Measurements from ENCODE around the gene LRRC10B.

The LRRC10B gene

GRCh38 chr11:61486779-61487178 is 21.8 kb upstream of the LRRC10B start:
- Histone ChIP-seq H3K9ac (ENCODE audit: low read length) (no peak overlapping the region), H3K9me3 (ENCODE audit: control insufficient read depth, insufficient read depth, low read depth, low read length) (no peaks in the 10 kb centered on the region), H3K27me3 (ENCODE audit: control insufficient read depth, insufficient read depth, low read length) (no peaks in the 10 kb centered on the region), H3K27ac (ENCODE audit: low read depth, low read length) (no peak overlapping the region), H3K4me3 (ENCODE audit: low read depth, low read length) (no peak overlapping the region), H3K4me1 (ENCODE audit: control insufficient read depth, insufficient read depth, low read length) (peaks cover 39% of the 10 kb centered on the region), H3K36me3 (ENCODE audit: control insufficient read depth, insufficient read depth, low read length) (no peaks in the 10 kb centered on the region)

- Histone ChIP-seq H3K27me3 (ENCODE audit: control insufficient read depth, insufficient read depth, low read length) (no peaks in the 10 kb centered on the region), H3K36me3 (ENCODE audit: control insufficient read depth, insufficient read depth, low read length) (no peaks in the 10 kb centered on the region), H3K4me3 (ENCODE audit: low read depth, low read length) (no peak overlapping the region), H3K9ac (ENCODE audit: low read length) (no peak overlapping the region), H3K27ac (ENCODE audit: low read depth, low read length) (no peak overlapping the region), H3K9me3 (ENCODE audit: control insufficient read depth, insufficient read depth, low read depth, low read length) (no peaks in the 10 kb centered on the region), H3K4me1 (ENCODE audit: control insufficient read depth, insufficient read depth, low read length) (peaks cover 32% of the 10 kb centered on the region)
Measured at GRCh38 chr11:61487342-61488025, 21.1 kb upstream of the LRRC10B start.

- Histone ChIP-seq H3K27ac (ENCODE audit: low read depth, low read length) (no peak overlapping the region), H3K36me3 (ENCODE audit: control insufficient read depth, insufficient read depth, low read length) (no peaks in the 10 kb centered on the region), H3K4me1 (ENCODE audit: control insufficient read depth, insufficient read depth, low read length) (peaks cover 32% of the 10 kb centered on the region), H3K9me3 (ENCODE audit: control insufficient read depth, insufficient read depth, low read depth, low read length) (no peaks in the 10 kb centered on the region), H3K4me3 (ENCODE audit: low read depth, low read length) (peak overlapping the region; percentile 37), H3K27me3 (ENCODE audit: control insufficient read depth, insufficient read depth, low read length) (no peaks in the 10 kb centered on the region), H3K9ac (ENCODE audit: low read length) (peak overlapping the region; percentile 27)
Measured at GRCh38 chr11:61488651-61489291, 19.8 kb upstream of the LRRC10B start.

- H3K27me3 ChIP-seq (ENCODE audit: control insufficient read depth, insufficient read depth, low read length): no peaks in the 10 kb centered on the region
- H3K9me3 ChIP-seq (ENCODE audit: control insufficient read depth, insufficient read depth, low read depth, low read length): no peaks in the 10 kb centered on the region
- peaks cover 28% of the 10 kb centered on the region for H3K4me1 ChIP-seq (ENCODE audit: control insufficient read depth, insufficient read depth, low read length)
- H3K4me3 ChIP-seq (ENCODE audit: low read depth, low read length): no peak overlapping the region
- no peaks in the 10 kb centered on the region for H3K36me3 ChIP-seq (ENCODE audit: control insufficient read depth, insufficient read depth, low read length)
- no peak overlapping the region for H3K27ac ChIP-seq (ENCODE audit: low read depth, low read length)
- H3K9ac ChIP-seq (ENCODE audit: low read length): no peak overlapping the region
Measured at GRCh38 chr11:61489833-61490721, 18.5 kb upstream of the LRRC10B start.

GRCh38 chr11:61491736-61492395 is 16.7 kb upstream of the LRRC10B start:
- Histone ChIP-seq H3K27me3 (ENCODE audit: control insufficient read depth, insufficient read depth, low read length) (no peaks in the 10 kb centered on the region), H3K4me3 (ENCODE audit: low read depth, low read length) (no peak overlapping the region), H3K9ac (ENCODE audit: low read length) (no peak overlapping the region), H3K27ac (ENCODE audit: low read depth, low read length) (no peak overlapping the region), H3K9me3 (ENCODE audit: control insufficient read depth, insufficient read depth, low read depth, low read length) (no peaks in the 10 kb centered on the region), H3K36me3 (ENCODE audit: control insufficient read depth, insufficient read depth, low read length) (no peaks in the 10 kb centered on the region), H3K4me1 (ENCODE audit: control insufficient read depth, insufficient read depth, low read length) (peaks cover 22% of the 10 kb centered on the region)

GRCh38 chr11:61494381-61494961 is 14.1 kb upstream of the LRRC10B start:
- H3K9me3 ChIP-seq (ENCODE audit: control insufficient read depth, insufficient read depth, low read depth, low read length): no peaks in the 10 kb centered on the region
- H3K4me1 ChIP-seq (ENCODE audit: control insufficient read depth, insufficient read depth, low read length): peaks cover 16% of the 10 kb centered on the region
- H3K27ac ChIP-seq (ENCODE audit: low read depth, low read length): no peak overlapping the region
- H3K9ac ChIP-seq (ENCODE audit: low read length): no peak overlapping the region
- H3K27me3 ChIP-seq (ENCODE audit: control insufficient read depth, insufficient read depth, low read length): no peaks in the 10 kb centered on the region
- H3K4me3 ChIP-seq (ENCODE audit: low read depth, low read length): no peak overlapping the region
- H3K36me3 ChIP-seq (ENCODE audit: control insufficient read depth, insufficient read depth, low read length): no peaks in the 10 kb centered on the region

- Histone ChIP-seq H3K9ac (ENCODE audit: low read length) (no peak overlapping the region), H3K4me1 (ENCODE audit: control insufficient read depth, insufficient read depth, low read length) (peaks cover 15% of the 10 kb centered on the region), H3K9me3 (ENCODE audit: control insufficient read depth, insufficient read depth, low read depth, low read length) (no peaks in the 10 kb centered on the region), H3K27ac (ENCODE audit: low read depth, low read length) (no peak overlapping the region), H3K36me3 (ENCODE audit: control insufficient read depth, insufficient read depth, low read length) (no peaks in the 10 kb centered on the region), H3K27me3 (ENCODE audit: control insufficient read depth, insufficient read depth, low read length) (no peaks in the 10 kb centered on the region), H3K4me3 (ENCODE audit: low read depth, low read length) (no peak overlapping the region)
Measured at GRCh38 chr11:61495801-61496601, 12.5 kb upstream of the LRRC10B start.

- Histone ChIP-seq H3K27ac (ENCODE audit: low read depth, low read length) (no peak overlapping the region), H3K27me3 (ENCODE audit: control insufficient read depth, insufficient read depth, low read length) (no peaks in the 10 kb centered on the region), H3K9ac (ENCODE audit: low read length) (no peak overlapping the region)
Measured at GRCh38 chr11:61496602-61497400, 11.7 kb upstream of the LRRC10B start.

GRCh38 chr11:61497473-61497872 is 11.1 kb upstream of the LRRC10B start:
- H3K27ac ChIP-seq (ENCODE audit: low read depth, low read length): no peak overlapping the region
- H3K4me3 ChIP-seq (ENCODE audit: low read depth, low read length): no peak overlapping the region

More at GRCh38 chr11:61496602-61497400, 11.7 kb upstream of the LRRC10B start:
- Histone ChIP-seq H3K9me3 (ENCODE audit: control insufficient read depth, insufficient read depth, low read depth, low read length) (no peaks in the 10 kb centered on the region), H3K4me3 (ENCODE audit: low read depth, low read length) (no peak overlapping the region), H3K4me1 (ENCODE audit: control insufficient read depth, insufficient read depth, low read length) (peaks cover 15% of the 10 kb centered on the region), H3K36me3 (ENCODE audit: control insufficient read depth, insufficient read depth, low read length) (no peaks in the 10 kb centered on the region)

More at GRCh38 chr11:61497473-61497872, 11.1 kb upstream of the LRRC10B start:
- Histone ChIP-seq H3K27me3 (ENCODE audit: control insufficient read depth, insufficient read depth, low read length) (no peaks in the 10 kb centered on the region), H3K36me3 (ENCODE audit: control insufficient read depth, insufficient read depth, low read length) (no peaks in the 10 kb centered on the region), H3K9ac (ENCODE audit: low read length) (no peak overlapping the region), H3K4me1 (ENCODE audit: control insufficient read depth, insufficient read depth, low read length) (peaks cover 15% of the 10 kb centered on the region), H3K9me3 (ENCODE audit: control insufficient read depth, insufficient read depth, low read depth, low read length) (no peaks in the 10 kb centered on the region)

Data from HUES6 (cell line).